CD14-positive monocyte (primary cell): ENCODE data around the gene MFAP3. TPM values are rescaled to one million over a fixed set of nuclear protein-coding genes. Genes with fewer than 3 reads are reported as not detected.

Experiments
- DNase-seq, 3 donors: peaks; one replicate each; pipeline ENCODE4 v3.0.0-alpha.2; 2011 to 2022
- H2AFZ ChIP-seq: 2 replicates; pipeline ENCODE4 v1.6.0; 2012; ENCODE audit warnings: mild to moderate bottlenecking, low read depth, low read length, inconsistent platforms; ENCODE audit not compliant: insufficient read depth, poor library complexity, severe bottlenecking
- H3K27ac ChIP-seq, 2 donors: 1 replicate in 1 of 2; 2 replicates in 1 of 2; pipeline ENCODE4 v1.5.1; 2012 to 2013; ENCODE audit warnings: low read length in 2 of 2, control low read depth in 1 of 2, inconsistent platforms in 1 of 2, low read depth in 1 of 2, mild to moderate bottlenecking in 1 of 2
- H3K27me3 ChIP-seq, 2 donors: one replicate each; pipeline versions ENCODE4 v1.6.0 to v1.6.1; 2011 to 2013; ENCODE audit warnings: low read length in 2 of 2; ENCODE audit not compliant: control insufficient read depth in 2 of 2, insufficient read depth in 2 of 2
- H3K36me3 ChIP-seq, 2 donors: replicated peaks in 1 of 2; 1 replicate in 1 of 2; 2 replicates in 1 of 2; pipeline versions ENCODE4 v1.5.1 to v1.6.1; 2012 to 2013; ENCODE audit warnings: low read length in 2 of 2, control low read depth in 1 of 2, inconsistent platforms in 1 of 2, mild to moderate bottlenecking in 1 of 2; ENCODE audit not compliant: insufficient read depth in 2 of 2, control insufficient read depth in 1 of 2
- H3K4me1 ChIP-seq, 2 donors: 1 replicate in 1 of 2; 2 replicates in 1 of 2; pipeline versions ENCODE4 v1.5.1 to v1.6.1; 2012 to 2013; ENCODE audit warnings: low read length in 2 of 2, control low read depth in 1 of 2, inconsistent platforms in 1 of 2, mild to moderate bottlenecking in 1 of 2, moderate library complexity in 1 of 2; ENCODE audit not compliant: insufficient read depth in 2 of 2, control insufficient read depth in 1 of 2
- H3K4me2 ChIP-seq: replicated peaks from 2 replicates; pipeline ENCODE3; 2012; ENCODE audit warnings: low read length, moderate library complexity, mild to moderate bottlenecking; ENCODE audit not compliant: poor library complexity, severe bottlenecking; ENCODE audit errors: extremely low read depth
- H3K4me3 ChIP-seq, 3 experiments: fragments of 200-600 bp in 1 of 3; sonication (generic) in 1 of 3; replicated peaks in 1 of 3; 1 replicate in 2 of 3; 2 replicates in 1 of 3; pipeline ENCODE4 v1.5.1; 2011 to 2013; ENCODE audit warnings: low read length in 3 of 3, mild to moderate bottlenecking in 3 of 3, control low read depth in 2 of 3, low read depth in 2 of 3, inconsistent platforms in 1 of 3, moderate library complexity in 1 of 3
- H3K79me2 ChIP-seq: 2 replicates; pipeline ENCODE4 v1.6.0; 2012; ENCODE audit warnings: mild to moderate bottlenecking, control low read depth, inconsistent platforms, low read length, moderate library complexity; ENCODE audit not compliant: insufficient read depth
- H3K9ac ChIP-seq: 2 replicates; pipeline ENCODE4 v1.6.0; 2017; ENCODE audit warnings: low read length, mild to moderate bottlenecking; ENCODE audit not compliant: insufficient read depth, poor library complexity, severe bottlenecking
- H3K9me3 ChIP-seq, 2 donors: replicated peaks in 1 of 2; 1 replicate in 1 of 2; 2 replicates in 1 of 2; pipeline versions ENCODE4 v1.5.1 to v1.6.1; 2012 to 2013; ENCODE audit warnings: low read length in 2 of 2, control low read depth in 1 of 2; ENCODE audit not compliant: control insufficient read depth in 1 of 2, insufficient read depth in 1 of 2
- H4K20me1 ChIP-seq: 2 replicates; pipeline ENCODE4 v1.6.0; 2012; ENCODE audit warnings: mild to moderate bottlenecking, low read length, control low read depth, moderate library complexity; ENCODE audit not compliant: insufficient read depth
- H3K27ac Mint-ChIP-seq, 7 donors: one replicate each; pipeline ENCODE4 v1.8.0; 2020; ENCODE audit warnings: mild to moderate bottlenecking in 7 of 7, mixed read lengths in 7 of 7, moderate library complexity in 6 of 7, inconsistent platforms in 2 of 7
- H3K27me3 Mint-ChIP-seq, 3 donors: one replicate each; pipeline ENCODE4 v1.8.0; 2021 to 2022; ENCODE audit warnings: low read depth in 3 of 3, mild to moderate bottlenecking in 3 of 3, mixed read lengths in 3 of 3, moderate library complexity in 3 of 3, inconsistent platforms in 1 of 3
- H3K36me3 Mint-ChIP-seq, 2 donors: one replicate each; pipeline ENCODE4 v1.8.0; 2020; ENCODE audit warnings: mixed read lengths in 2 of 2, inconsistent platforms in 1 of 2, mild to moderate bottlenecking in 1 of 2
- H3K4me1 Mint-ChIP-seq: one replicate; pipeline ENCODE4 v1.8.0; 2020; ENCODE audit warnings: mild to moderate bottlenecking, mixed read lengths
- H3K4me3 Mint-ChIP-seq, 2 donors: one replicate each; pipeline ENCODE4 v1.8.0; 2020; ENCODE audit warnings: mild to moderate bottlenecking in 2 of 2, mixed read lengths in 2 of 2, moderate library complexity in 1 of 2
- H3K9me3 Mint-ChIP-seq, 7 donors: one replicate each; pipeline ENCODE4 v1.8.0; 2020 to 2022; ENCODE audit warnings: mixed read lengths in 7 of 7, mild to moderate bottlenecking in 6 of 7, moderate library complexity in 6 of 7, inconsistent platforms in 2 of 7
- CTCF ChIP-seq: fragments of 200-600 bp; IDR thresholded peaks from one replicate; pipeline ENCODE4 v1.8.0; 2022; ENCODE audit warnings: antibody characterized with exemption, mild to moderate bottlenecking
- WGBS: methylation state at CpG from one replicate; pipeline ENCODE4 v1.1.5; 2013; ENCODE audit warnings: missing lambda C conversion rate; ENCODE audit not compliant: insufficient coverage; 5-methylcytosine and 5-hydroxymethylcytosine counted together
- intact Hi-C, 2 donors: fragments of 100-400 bp; cut with micrococcal nuclease; formaldehyde crosslinking; loops; one replicate each; pipeline versions ENCODE4 v1.15.0 to v1.15.1; 2023
- polyA plus RNA-seq, 3 donors: library from polyadenylated mRNA; depleted of rRNA in 1 of 3; unstranded in 2 of 3; stranded (reverse) in 1 of 3; fragments of 300-500 nt in 2 of 3; fragments of >200 nt in 1 of 3; fragmentation: Illumina TruSeq in 2 of 3; gene quantifications; 1 replicate in 2 of 3; 2 replicates in 1 of 3; pipeline ENCODE4 v1.2.3, GENCODE V29; 2012 to 2021

Gene MFAP3
- polyA plus RNA-seq, 3 donors = 7.4 to 13.1 (median 8.6) TPM

GRCh38 chr5:154049636-154050035 lies 10.9 kb downstream of the MFAP3 start:
- Histone ChIP-seq H3K27ac (no peak overlapping the region), H3K36me3 (peaks cover 28 to 70% of the 10 kb centered on the region in 2 donors), H3K9ac (no peak overlapping the region), H2AFZ (no peak overlapping the region), H4K20me1 (peaks cover 52% of the 10 kb centered on the region), H3K27me3 (no peaks in the 10 kb centered on the region), H3K9me3 (no peaks in the 10 kb centered on the region), H3K4me1 (no peaks in the 10 kb centered on the region), H3K79me2 (peaks cover 20% of the 10 kb centered on the region), H3K4me2 (no peak overlapping the region), H3K4me3 (no peak overlapping the region)
- no CpG with 5 or more reads among the region's 5 CpGs for WGBS
- peak; percentile 12 to 42 (median 41) for DNase-seq
- Mint-ChIP-seq H3K27ac (no peak overlapping the region), H3K9me3 (no peaks in the 10 kb centered on the region), H3K4me1 (peaks cover 13% of the 10 kb centered on the region), H3K4me3 (no peak overlapping the region), H3K27me3 (no peaks in the 10 kb centered on the region), H3K36me3 (peaks cover 52 to 54% of the 10 kb centered on the region in 2 donors)
- intact Hi-C loops = no loop called here
- no peak for TF ChIP-seq CTCF

- no peaks in the 10 kb centered on the region for H3K4me1 ChIP-seq
- no peaks in the 10 kb centered on the region for H3K27me3 Mint-ChIP-seq
- H3K4me2 ChIP-seq = no peak overlapping the region
- no peak overlapping the region for H3K9ac ChIP-seq
- H3K36me3 Mint-ChIP-seq = peaks cover 53 to 54% of the 10 kb centered on the region in 2 donors
- H3K36me3 ChIP-seq = peaks cover 28 to 65% of the 10 kb centered on the region in 2 donors
- no peak overlapping the region for H3K27ac ChIP-seq
- intact Hi-C loops = no loop called here
- H3K9me3 ChIP-seq = no peaks in the 10 kb centered on the region
- no peak for DNase-seq
- WGBS = 100% methylated on average over 1 of the region's 4 CpGs
- H3K9me3 Mint-ChIP-seq = no peaks in the 10 kb centered on the region
- peaks cover 9% of the 10 kb centered on the region for H3K4me1 Mint-ChIP-seq
- peaks cover 40% of the 10 kb centered on the region for H4K20me1 ChIP-seq
- no peaks in the 10 kb centered on the region for H3K79me2 ChIP-seq
- no peak overlapping the region for H3K4me3 ChIP-seq
- H2AFZ ChIP-seq = no peak overlapping the region
- H3K27ac Mint-ChIP-seq = no peak overlapping the region
- H3K27me3 ChIP-seq = no peaks in the 10 kb centered on the region
- H3K4me3 Mint-ChIP-seq = no peak overlapping the region
- TF ChIP-seq CTCF = no peak
These were observed 14.7 kb downstream of the MFAP3 start for GRCh38 chr5:154053468-154053867.
